ENCODE results near the gene MED12L.

Gene MED12L

DNA sequence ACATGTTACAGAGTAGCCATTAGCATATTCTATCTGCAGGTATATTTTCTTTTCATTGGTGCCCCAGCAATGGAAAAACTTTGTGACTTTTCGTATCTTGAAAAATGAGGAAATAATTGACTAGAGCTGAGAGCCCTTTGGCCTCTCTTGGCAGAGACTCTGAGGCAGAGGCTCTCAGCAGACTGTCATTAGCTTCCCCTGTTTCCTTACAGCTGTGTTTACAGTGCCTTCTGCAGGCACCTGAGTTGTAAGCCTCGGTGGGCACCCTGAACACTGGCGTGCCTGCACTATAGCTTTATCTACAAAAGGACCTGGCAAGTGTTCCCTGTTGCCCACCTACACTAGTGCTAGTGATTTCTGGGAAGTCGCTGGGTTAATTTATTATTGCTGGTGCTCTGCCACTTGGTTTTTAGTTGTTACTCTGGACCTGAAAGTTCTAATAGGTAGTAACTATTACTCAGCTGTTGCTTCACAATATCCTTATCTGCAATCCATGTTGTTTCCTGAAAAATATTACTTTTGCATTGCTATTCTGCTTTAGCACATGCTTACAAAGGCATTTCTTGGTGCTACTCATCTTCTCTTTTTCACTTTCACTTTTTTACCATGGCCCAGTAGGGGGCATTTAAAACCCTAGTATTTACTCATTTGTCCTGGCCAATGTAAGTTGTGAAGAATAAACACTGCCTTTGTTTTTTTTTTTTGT, 125.4 kb downstream of the MED12L start (continued):
- TF ChIP-seq, protein P1, sequence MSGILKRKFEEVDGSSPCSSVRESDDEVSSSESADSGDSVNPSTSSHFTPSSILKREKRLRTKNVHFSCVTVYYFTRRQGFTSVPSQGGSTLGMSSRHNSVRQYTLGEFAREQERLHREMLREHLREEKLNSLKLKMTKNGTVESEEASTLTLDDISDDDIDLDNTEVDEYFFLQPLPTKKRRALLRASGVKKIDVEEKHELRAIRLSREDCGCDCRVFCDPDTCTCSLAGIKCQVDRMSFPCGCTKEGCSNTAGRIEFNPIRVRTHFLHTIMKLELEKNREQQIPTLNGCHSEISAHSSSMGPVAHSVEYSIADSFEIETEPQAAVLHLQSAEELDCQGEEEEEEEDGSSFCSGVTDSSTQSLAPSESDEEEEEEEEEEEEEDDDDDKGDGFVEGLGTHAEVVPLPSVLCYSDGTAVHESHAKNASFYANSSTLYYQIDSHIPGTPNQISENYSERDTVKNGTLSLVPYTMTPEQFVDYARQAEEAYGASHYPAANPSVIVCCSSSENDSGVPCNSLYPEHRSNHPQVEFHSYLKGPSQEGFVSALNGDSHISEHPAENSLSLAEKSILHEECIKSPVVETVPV (CRISPR knock-in tag; IDR thresholded peaks at IDR 0.05) = no peak
- TF ChIP-seq, protein P2, sequence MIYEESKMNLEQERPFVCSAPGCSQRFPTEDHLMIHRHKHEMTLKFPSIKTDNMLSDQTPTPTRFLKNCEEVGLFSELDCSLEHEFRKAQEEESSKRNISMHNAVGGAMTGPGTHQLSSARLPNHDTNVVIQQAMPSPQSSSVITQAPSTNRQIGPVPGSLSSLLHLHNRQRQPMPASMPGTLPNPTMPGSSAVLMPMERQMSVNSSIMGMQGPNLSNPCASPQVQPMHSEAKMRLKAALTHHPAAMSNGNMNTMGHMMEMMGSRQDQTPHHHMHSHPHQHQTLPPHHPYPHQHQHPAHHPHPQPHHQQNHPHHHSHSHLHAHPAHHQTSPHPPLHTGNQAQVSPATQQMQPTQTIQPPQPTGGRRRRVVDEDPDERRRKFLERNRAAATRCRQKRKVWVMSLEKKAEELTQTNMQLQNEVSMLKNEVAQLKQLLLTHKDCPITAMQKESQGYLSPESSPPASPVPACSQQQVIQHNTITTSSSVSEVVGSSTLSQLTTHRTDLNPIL (CRISPR knock-in tag; IDR thresholded peaks at IDR 0.05; ENCODE audit: low read depth) = no peak
- TF ChIP-seq TCF4 (CRISPR knock-in tag; IDR thresholded peaks at IDR 0.05; ENCODE audit: borderline replicate concordance) (no peak), SNAI2 (CRISPR knock-in tag; IDR thresholded peaks at IDR 0.05) (no peak), ZFP3 (CRISPR knock-in tag; IDR thresholded peaks at IDR 0.05) (no peak), GLIS3 (CRISPR knock-in tag; IDR thresholded peaks at IDR 0.05) (no peak), OSR1 (CRISPR knock-in tag; IDR thresholded peaks at IDR 0.05) (no peak), PPARA (CRISPR knock-in tag; IDR thresholded peaks at IDR 0.05; ENCODE audit: borderline replicate concordance) (no peak)
- TF ChIP-seq, protein P3, sequence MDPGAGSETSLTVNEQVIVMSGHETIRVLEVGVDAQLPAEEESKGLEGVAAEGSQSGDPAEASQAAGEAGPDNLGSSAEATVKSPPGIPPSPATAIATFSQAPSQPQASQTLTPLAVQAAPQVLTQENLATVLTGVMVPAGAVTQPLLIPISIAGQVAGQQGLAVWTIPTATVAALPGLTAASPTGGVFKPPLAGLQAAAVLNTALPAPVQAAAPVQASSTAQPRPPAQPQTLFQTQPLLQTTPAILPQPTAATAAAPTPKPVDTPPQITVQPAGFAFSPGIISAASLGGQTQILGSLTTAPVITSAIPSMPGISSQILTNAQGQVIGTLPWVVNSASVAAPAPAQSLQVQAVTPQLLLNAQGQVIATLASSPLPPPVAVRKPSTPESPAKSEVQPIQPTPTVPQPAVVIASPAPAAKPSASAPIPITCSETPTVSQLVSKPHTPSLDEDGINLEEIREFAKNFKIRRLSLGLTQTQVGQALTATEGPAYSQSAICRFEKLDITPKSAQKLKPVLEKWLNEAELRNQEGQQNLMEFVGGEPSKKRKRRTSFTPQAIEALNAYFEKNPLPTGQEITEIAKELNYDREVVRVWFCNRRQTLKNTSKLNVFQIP (CRISPR knock-in tag; IDR thresholded peaks at IDR 0.05; ENCODE audit: borderline replicate concordance, low read depth) = no peak

DNA sequence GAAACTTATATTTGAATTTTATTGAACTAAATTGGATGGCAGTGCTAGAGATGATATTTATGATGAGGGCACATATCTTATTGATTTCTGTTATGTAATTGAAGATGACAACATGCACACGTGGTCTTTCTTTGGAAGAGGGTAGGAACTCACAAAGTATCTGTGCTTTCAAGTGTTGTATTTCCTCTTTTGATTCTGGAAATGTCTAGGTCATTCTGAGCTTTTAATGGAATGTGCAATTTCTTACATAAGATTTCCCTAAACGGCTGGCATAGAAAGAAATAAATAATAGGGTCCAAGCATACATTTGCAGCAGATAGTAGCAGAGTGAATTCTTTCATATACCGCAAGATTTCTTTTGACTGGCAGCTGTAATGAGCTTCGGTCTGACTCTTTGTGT, 127.7 kb downstream of the MED12L start:
- no peak for ATAC-seq

DNA sequence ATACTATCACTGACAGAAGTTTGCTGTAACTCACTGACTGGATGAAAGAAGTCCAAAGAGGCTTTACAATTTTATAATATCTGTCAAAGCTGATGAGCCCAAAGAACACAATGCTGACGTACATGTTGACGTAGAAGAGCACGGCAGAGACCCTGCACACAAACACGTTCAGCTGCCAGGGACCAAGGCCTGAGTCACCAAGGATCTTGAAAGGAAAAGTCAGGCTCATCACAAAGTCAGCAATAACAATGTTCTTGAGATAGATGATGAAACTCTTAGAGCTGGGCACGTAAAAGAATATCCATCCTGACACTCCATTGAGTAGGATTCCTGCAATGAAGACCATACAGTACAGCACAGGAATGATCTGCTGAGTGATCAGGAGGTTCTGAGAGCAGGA, 128.4 kb downstream of the MED12L start:
- ATAC-seq = no peak
- TF ChIP-seq ZC3H10 (CRISPR knock-in tag; IDR thresholded peaks at IDR 0.05) (no peak), BACH2 (CRISPR knock-in tag; IDR thresholded peaks at IDR 0.05; ENCODE audit: borderline replicate concordance) (no peak), ZNF70 (CRISPR knock-in tag; IDR thresholded peaks at IDR 0.05) (no peak), TCF4 (CRISPR knock-in tag; IDR thresholded peaks at IDR 0.05; ENCODE audit: borderline replicate concordance) (no peak), PPARA (CRISPR knock-in tag; IDR thresholded peaks at IDR 0.05; ENCODE audit: borderline replicate concordance) (no peak), TOX (CRISPR knock-in tag; IDR thresholded peaks at IDR 0.05; ENCODE audit: borderline replicate concordance) (no peak)
- TF ChIP-seq, protein P4, sequence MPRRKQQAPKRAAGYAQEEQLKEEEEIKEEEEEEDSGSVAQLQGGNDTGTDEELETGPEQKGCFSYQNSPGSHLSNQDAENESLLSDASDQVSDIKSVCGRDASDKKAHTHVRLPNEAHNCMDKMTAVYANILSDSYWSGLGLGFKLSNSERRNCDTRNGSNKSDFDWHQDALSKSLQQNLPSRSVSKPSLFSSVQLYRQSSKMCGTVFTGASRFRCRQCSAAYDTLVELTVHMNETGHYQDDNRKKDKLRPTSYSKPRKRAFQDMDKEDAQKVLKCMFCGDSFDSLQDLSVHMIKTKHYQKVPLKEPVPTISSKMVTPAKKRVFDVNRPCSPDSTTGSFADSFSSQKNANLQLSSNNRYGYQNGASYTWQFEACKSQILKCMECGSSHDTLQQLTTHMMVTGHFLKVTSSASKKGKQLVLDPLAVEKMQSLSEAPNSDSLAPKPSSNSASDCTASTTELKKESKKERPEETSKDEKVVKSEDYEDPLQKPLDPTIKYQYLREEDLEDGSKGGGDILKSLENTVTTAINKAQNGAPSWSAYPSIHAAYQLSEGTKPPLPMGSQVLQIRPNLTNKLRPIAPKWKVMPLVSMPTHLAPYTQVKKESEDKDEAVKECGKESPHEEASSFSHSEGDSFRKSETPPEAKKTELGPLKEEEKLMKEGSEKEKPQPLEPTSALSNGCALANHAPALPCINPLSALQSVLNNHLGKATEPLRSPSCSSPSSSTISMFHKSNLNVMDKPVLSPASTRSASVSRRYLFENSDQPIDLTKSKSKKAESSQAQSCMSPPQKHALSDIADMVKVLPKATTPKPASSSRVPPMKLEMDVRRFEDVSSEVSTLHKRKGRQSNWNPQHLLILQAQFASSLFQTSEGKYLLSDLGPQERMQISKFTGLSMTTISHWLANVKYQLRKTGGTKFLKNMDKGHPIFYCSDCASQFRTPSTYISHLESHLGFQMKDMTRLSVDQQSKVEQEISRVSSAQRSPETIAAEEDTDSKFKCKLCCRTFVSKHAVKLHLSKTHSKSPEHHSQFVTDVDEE (CRISPR knock-in tag; IDR thresholded peaks at IDR 0.05) = no peak
- TF ChIP-seq, protein P2 (CRISPR knock-in tag; IDR thresholded peaks at IDR 0.05; ENCODE audit: low read depth) = no peak

More for the DNA sequence above, 127.7 kb downstream of the MED12L start:
- TF ChIP-seq ZNF8 (CRISPR knock-in tag; IDR thresholded peaks at IDR 0.05) (no peak), TCF4 (CRISPR knock-in tag; IDR thresholded peaks at IDR 0.05; ENCODE audit: borderline replicate concordance) (no peak), RARB (CRISPR knock-in tag; IDR thresholded peaks at IDR 0.05) (no peak), BACH2 (CRISPR knock-in tag; IDR thresholded peaks at IDR 0.05; ENCODE audit: borderline replicate concordance) (no peak), CSDC2 (CRISPR knock-in tag; IDR thresholded peaks at IDR 0.05) (no peak), ISL1 (CRISPR knock-in tag; IDR thresholded peaks at IDR 0.05) (no peak), ARNTL (CRISPR knock-in tag; IDR thresholded peaks at IDR 0.05; ENCODE audit: borderline replicate concordance, low read depth) (no peak), ESRRG (CRISPR knock-in tag; IDR thresholded peaks at IDR 0.05) (no peak), SNAI2 (CRISPR knock-in tag; IDR thresholded peaks at IDR 0.05) (no peak)
- TF ChIP-seq, protein P4 (CRISPR knock-in tag; IDR thresholded peaks at IDR 0.05) = no peak
- TF ChIP-seq, protein P2 (CRISPR knock-in tag; IDR thresholded peaks at IDR 0.05; ENCODE audit: low read depth) = no peak
- TF ChIP-seq, protein P1 (CRISPR knock-in tag; IDR thresholded peaks at IDR 0.05) = no peak
